PC-3 (cell line): ENCODE results near the gene IL18RAP. TPM values are rescaled to one million over a fixed set of nuclear protein-coding genes. Genes with fewer than 3 reads are reported as not detected.

ENCODE experiments used
- ATAC-seq: fragments of 200-7000 bp; cut with Tn5 transposase; 2 replicates; pipeline ENCODE4 v1.9.1; 2020; ENCODE audit warnings: mild to moderate bottlenecking, moderate library complexity
- BruUV-seq: library from RNA; stranded (reverse); fragments of 400-500 nt; replicated peaks from 2 replicates; lab custom pipeline; 2021; lab: Mats Ljungman, UMichigan
- CTCF ChIA-PET: fragments of 300-600 bp; sonication (Branson Sonifier 250); formaldehyde crosslinking; loops from one replicate; lab custom pipeline; 2022; ENCODE audit warnings: antibody characterized with exemption; lab: Charles Lee
- POLR2A ChIA-PET: fragments of 300-600 bp; sonication (Branson Sonifier 250); formaldehyde crosslinking; loops from one replicate; lab custom pipeline; 2022; ENCODE audit warnings: antibody characterized with exemption; ENCODE audit not compliant: unreplicated experiment; lab: Charles Lee
- DNase-seq: peaks from one replicate; pipeline ENCODE4 v3.0.0-alpha.2; 2015
- H2AFZ ChIP-seq: fragments of 300-600 bp; sonication (generic); 2 replicates; pipeline ENCODE4 v1.6.0; 2016; ENCODE audit warnings: antibody characterized with exemption, low read length
- H3F3A ChIP-seq: fragments of 300-600 bp; sonication (generic); one replicate; pipeline ENCODE4 v1.6.0; 2017; ENCODE audit warnings: antibody characterized with exemption, low read length, control low read depth, mild to moderate bottlenecking; ENCODE audit not compliant: unreplicated experiment
- H3K27ac ChIP-seq: fragments of 300-600 bp; sonication (generic); 2 replicates; pipeline ENCODE4 v1.5.1; 2016; ENCODE audit warnings: mild to moderate bottlenecking, low read length
- H3K27me3 ChIP-seq: fragments of 300-600 bp; sonication (generic); 2 replicates; pipeline ENCODE4 v1.6.1; 2016; ENCODE audit warnings: low read length, mixed read lengths
- H3K36me3 ChIP-seq: fragments of 300-600 bp; sonication (generic); 2 replicates; pipeline ENCODE4 v1.6.1; 2016; ENCODE audit warnings: low read depth, mixed run types, low read length, mixed read lengths
- H3K4me1 ChIP-seq: fragments of 300-600 bp; sonication (generic); 2 replicates; pipeline ENCODE4 v1.5.1; 2016; ENCODE audit warnings: low read length; ENCODE audit not compliant: insufficient read depth
- H3K4me2 ChIP-seq: fragments of 300-600 bp; sonication (generic); 2 replicates; pipeline ENCODE4 v1.6.0; 2016; ENCODE audit warnings: low read length
- H3K4me3 ChIP-seq: fragments of 300-600 bp; sonication (generic); 2 replicates; pipeline ENCODE4 v1.5.1; 2016; ENCODE audit warnings: mild to moderate bottlenecking, low read length, mixed read lengths
- H3K79me2 ChIP-seq: fragments of 300-600 bp; sonication (generic); 2 replicates; pipeline ENCODE4 v1.6.1; 2017; ENCODE audit warnings: low read length, mixed read lengths
- H3K9ac ChIP-seq: fragments of 300-600 bp; sonication (generic); 2 replicates; pipeline ENCODE4 v1.6.0; 2016; ENCODE audit warnings: mild to moderate bottlenecking, low read length
- H3K9me2 ChIP-seq: fragments of 300-600 bp; sonication (generic); replicated peaks from 2 replicates; pipeline ENCODE4 v1.6.1; 2016; ENCODE audit warnings: mixed run types, low read length, mixed read lengths
- H3K9me3 ChIP-seq: fragments of 300-600 bp; sonication (generic); 2 replicates; pipeline ENCODE4 v1.6.1; 2016; ENCODE audit warnings: low read length, mixed read lengths
- H4K20me1 ChIP-seq: fragments of 300-600 bp; sonication (generic); 2 replicates; pipeline ENCODE4 v1.6.1; 2016; ENCODE audit warnings: low read length, mixed read lengths
- CTCF ChIP-seq: fragments of 300-600 bp; sonication (generic); conservative IDR thresholded peaks from 2 replicates; pipeline ENCODE4 v1.5.1; 2017; ENCODE audit warnings: antibody characterized with exemption, low read depth, mild to moderate bottlenecking, low read length
- EZH2 ChIP-seq: fragments of 300-600 bp; sonication (generic); IDR thresholded peaks from one replicate; pipeline ENCODE4 v1.6.1; 2017; ENCODE audit warnings: antibody characterized with exemption, mild to moderate bottlenecking, low read length; ENCODE audit not compliant: unreplicated experiment
- EZH2phosphoT487 ChIP-seq: fragments of 300-600 bp; sonication (generic); IDR thresholded peaks from 2 replicates; pipeline ENCODE4 v1.6.1; 2018; ENCODE audit warnings: mild to moderate bottlenecking, antibody characterized with exemption, low read length, borderline replicate concordance
- intact Hi-C: fragments of 100-400 bp; cut with micrococcal nuclease; formaldehyde crosslinking; loops from 2 replicates; pipeline ENCODE4 v1.9.0; 2023
- total RNA-seq: library from RNA; depleted of rRNA; stranded (reverse); fragments of >200 nt; gene quantifications from 2 replicates; pipeline ENCODE4 v1.2.3, GENCODE V29; 2014

IL18RAP gene
- total RNA-seq, 1 experiment from 2014 or later = not detected

GRCh38 chr2:102480285-102481195, 57.6 kb downstream of the IL18RAP start:
- H3K27me3 ChIP-seq = no peaks in the 10 kb centered on the region
- intact Hi-C loops = no loop called here
- no peaks in the 10 kb centered on the region for H3K36me3 ChIP-seq
- H3K4me1 ChIP-seq = no peaks in the 10 kb centered on the region
- no peaks in the 10 kb centered on the region for H3K79me2 ChIP-seq
- no peaks in the 10 kb centered on the region for H3F3A ChIP-seq
- no peak overlapping the region for H3K4me3 ChIP-seq
- H3K4me2 ChIP-seq = no peak overlapping the region
- H3K9me3 ChIP-seq = no peaks in the 10 kb centered on the region
- H3K9ac ChIP-seq = no peak overlapping the region
- DNase-seq = no peak
- no peaks in the 10 kb centered on the region for H3K9me2 ChIP-seq
- ATAC-seq = no peak
- no peaks in the 10 kb centered on the region for H4K20me1 ChIP-seq
- ChIA-PET CTCF (no interaction called here), POLR2A (no interaction called here)
- TF ChIP-seq CTCF = no peak
- no peak for TF ChIP-seq EZH2
- TF ChIP-seq EZH2phosphoT487 = no peak
- no peak overlapping the region for H2AFZ ChIP-seq
- H3K27ac ChIP-seq = no peak overlapping the region
- BruUV-seq = no TSS peak

GRCh38 chr2:102481931-102482330, 59.0 kb downstream of the IL18RAP start:
- DNase-seq = no peak
- no peaks in the 10 kb centered on the region for H3K79me2 ChIP-seq
- no peaks in the 10 kb centered on the region for H3K9me3 ChIP-seq
- no peak overlapping the region for H3K27ac ChIP-seq
- H3K4me2 ChIP-seq = no peak overlapping the region
- ATAC-seq = no peak
- no peaks in the 10 kb centered on the region for H3F3A ChIP-seq
- POLR2A ChIA-PET = no interaction called here
- intact Hi-C loops = no loop called here
- no peak overlapping the region for H2AFZ ChIP-seq
- BruUV-seq = no TSS peak
- no peaks in the 10 kb centered on the region for H4K20me1 ChIP-seq
- TF ChIP-seq CTCF (no peak), EZH2phosphoT487 (no peak), EZH2 (no peak)
- CTCF ChIA-PET = no interaction called here
- no peak overlapping the region for H3K9ac ChIP-seq
- H3K36me3 ChIP-seq = no peaks in the 10 kb centered on the region
- H3K9me2 ChIP-seq = no peaks in the 10 kb centered on the region
- H3K4me1 ChIP-seq = peaks cover 2% of the 10 kb centered on the region
- no peak overlapping the region for H3K4me3 ChIP-seq
- H3K27me3 ChIP-seq = no peaks in the 10 kb centered on the region

- no peaks in the 10 kb centered on the region for H3K79me2 ChIP-seq
- DNase-seq (no peak), ATAC-seq (no peak)
- POLR2A ChIA-PET = no interaction called here
- no peak overlapping the region for H3K4me3 ChIP-seq
- no TSS peak for BruUV-seq
- H3K27me3 ChIP-seq = no peaks in the 10 kb centered on the region
- no peaks in the 10 kb centered on the region for H4K20me1 ChIP-seq
- no peaks in the 10 kb centered on the region for H3K36me3 ChIP-seq
- peaks cover 13% of the 10 kb centered on the region for H3K4me1 ChIP-seq
- TF ChIP-seq EZH2phosphoT487 (no peak), CTCF (no peak), EZH2 (no peak)
- intact Hi-C loops = no loop called here
- no peak overlapping the region for H3K27ac ChIP-seq
- no peak overlapping the region for H3K9ac ChIP-seq
- no peaks in the 10 kb centered on the region for H3K9me2 ChIP-seq
- CTCF ChIA-PET = no interaction called here
- H3K9me3 ChIP-seq = no peaks in the 10 kb centered on the region
- no peak overlapping the region for H3K4me2 ChIP-seq
- H3F3A ChIP-seq = no peaks in the 10 kb centered on the region
- no peak overlapping the region for H2AFZ ChIP-seq
Measured at GRCh38 chr2:102483086-102483485, 60.1 kb downstream of the IL18RAP start.
